GM18517 (cell line): Measurements from ENCODE around the gene FOXS1.

ENCODE experiments used
- ATAC-seq: cut with Tn5 transposase; IDR thresholded peaks from one replicate; pipeline ENCODE4 v1.9.1; 2021; ENCODE audit warnings: mild to moderate bottlenecking, moderate library complexity; ENCODE audit not compliant: unreplicated experiment

FOXS1 gene

GRCh38 chr20:31801508-31801907, 43.9 kb downstream of the FOXS1 start:
- ATAC-seq, result no peak

- ATAC-seq, result no peak
Observed at GRCh38 chr20:31797364-31797763, 48.0 kb downstream of the FOXS1 start.
